Endothelial cell of umbilical vein (primary cell): ENCODE results near the gene BAD.
A peak's percentile ranks its signal among the peaks of the same experiment; 100 is the strongest.

Experiments
- EZH2 ChIP-seq: IDR thresholded peaks from 2 replicates; pipeline ENCODE4 v1.6.1; 2012; ENCODE audit warnings: borderline replicate concordance, low read depth, mild to moderate bottlenecking, moderate library complexity, low read length, inconsistent platforms; ENCODE audit not compliant: severe bottlenecking
- FOS ChIP-seq: IDR thresholded peaks from 2 replicates; pipeline ENCODE4 v1.6.1; 2011; ENCODE audit warnings: mild to moderate bottlenecking, low read length, moderate library complexity, borderline replicate concordance; ENCODE audit not compliant: insufficient read depth
- JUN ChIP-seq: IDR thresholded peaks from 2 replicates; pipeline ENCODE4 v1.6.1; 2011; ENCODE audit warnings: borderline replicate concordance, low read depth; ENCODE audit not compliant: insufficient read length, insufficient read depth
- POLR2A ChIP-seq: IDR thresholded peaks from 2 replicates; pipeline ENCODE4 v1.6.1; 2012; ENCODE audit warnings: low read depth, mild to moderate bottlenecking, control low read depth, low read length
- POLR2AphosphoS5 ChIP-seq: IDR thresholded peaks from 2 replicates; pipeline ENCODE4 v1.6.1; 2012; ENCODE audit warnings: low read depth, mild to moderate bottlenecking, control low read depth, low read length, moderate library complexity; ENCODE audit not compliant: insufficient read depth
- TF ChIP-seq, protein P1 (sequence below), 2 donors: IDR thresholded peaks; 1 replicate in 1 of 2; 2 replicates in 1 of 2; pipeline ENCODE4 v1.5.1; 2011; ENCODE audit warnings: low read length in 2 of 2, mild to moderate bottlenecking in 2 of 2, moderate library complexity in 2 of 2, control low read depth in 1 of 2, inconsistent platforms in 1 of 2, low read depth in 1 of 2; ENCODE audit not compliant: insufficient read depth in 1 of 2; ENCODE audit errors: extremely low read depth in 1 of 2

DNA sequence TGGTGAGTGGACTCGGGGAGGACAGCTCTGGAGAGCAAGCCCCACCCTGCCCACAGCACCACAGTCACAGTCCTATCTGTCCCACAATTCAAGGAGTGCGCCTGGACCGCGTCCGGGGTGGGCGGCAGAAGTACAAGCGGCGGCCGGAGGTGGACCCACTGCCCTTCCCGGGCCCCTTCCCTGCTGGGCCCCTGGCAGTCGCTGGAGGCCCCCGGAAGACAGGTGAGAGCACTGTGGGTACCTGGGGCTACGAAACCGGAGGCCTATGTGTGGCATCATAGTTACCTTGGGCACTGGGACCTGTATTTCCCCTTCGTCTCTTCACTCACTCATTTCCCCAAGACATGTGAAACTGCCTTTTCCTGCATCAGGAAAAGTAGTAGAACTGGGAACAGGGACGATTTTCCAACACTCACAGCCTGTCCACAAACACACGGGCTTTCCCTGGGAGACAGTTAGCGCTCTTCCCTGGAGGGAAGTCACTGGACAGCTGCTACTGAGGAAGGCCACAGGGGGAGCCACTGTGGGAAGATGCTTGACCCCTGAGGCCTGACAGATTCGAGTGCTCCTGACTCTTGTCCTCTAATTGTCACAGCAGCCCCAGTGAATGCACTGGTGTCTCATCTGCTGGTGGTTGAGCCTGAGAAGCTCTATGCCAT is 29.8 kb upstream of the BAD start:
- TF ChIP-seq, protein P1, sequence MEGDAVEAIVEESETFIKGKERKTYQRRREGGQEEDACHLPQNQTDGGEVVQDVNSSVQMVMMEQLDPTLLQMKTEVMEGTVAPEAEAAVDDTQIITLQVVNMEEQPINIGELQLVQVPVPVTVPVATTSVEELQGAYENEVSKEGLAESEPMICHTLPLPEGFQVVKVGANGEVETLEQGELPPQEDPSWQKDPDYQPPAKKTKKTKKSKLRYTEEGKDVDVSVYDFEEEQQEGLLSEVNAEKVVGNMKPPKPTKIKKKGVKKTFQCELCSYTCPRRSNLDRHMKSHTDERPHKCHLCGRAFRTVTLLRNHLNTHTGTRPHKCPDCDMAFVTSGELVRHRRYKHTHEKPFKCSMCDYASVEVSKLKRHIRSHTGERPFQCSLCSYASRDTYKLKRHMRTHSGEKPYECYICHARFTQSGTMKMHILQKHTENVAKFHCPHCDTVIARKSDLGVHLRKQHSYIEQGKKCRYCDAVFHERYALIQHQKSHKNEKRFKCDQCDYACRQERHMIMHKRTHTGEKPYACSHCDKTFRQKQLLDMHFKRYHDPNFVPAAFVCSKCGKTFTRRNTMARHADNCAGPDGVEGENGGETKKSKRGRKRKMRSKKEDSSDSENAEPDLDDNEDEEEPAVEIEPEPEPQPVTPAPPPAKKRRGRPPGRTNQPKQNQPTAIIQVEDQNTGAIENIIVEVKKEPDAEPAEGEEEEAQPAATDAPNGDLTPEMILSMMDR (IDR thresholded peaks at IDR 0.05; ENCODE audit: extremely low read depth in 1 of 2, insufficient read depth in 1 of 2, low read depth in 1 of 2, low read length in 2 of 2): peak in 1 of 2 donors; percentile 8
- TF ChIP-seq POLR2A (no peak), JUN (no peak), EZH2 (no peak), POLR2AphosphoS5 (no peak), FOS (no peak)
